ENCODE measurements around the gene NOCT.
A peak's percentile ranks its signal among the peaks of the same experiment; 100 is the strongest.

DNA sequence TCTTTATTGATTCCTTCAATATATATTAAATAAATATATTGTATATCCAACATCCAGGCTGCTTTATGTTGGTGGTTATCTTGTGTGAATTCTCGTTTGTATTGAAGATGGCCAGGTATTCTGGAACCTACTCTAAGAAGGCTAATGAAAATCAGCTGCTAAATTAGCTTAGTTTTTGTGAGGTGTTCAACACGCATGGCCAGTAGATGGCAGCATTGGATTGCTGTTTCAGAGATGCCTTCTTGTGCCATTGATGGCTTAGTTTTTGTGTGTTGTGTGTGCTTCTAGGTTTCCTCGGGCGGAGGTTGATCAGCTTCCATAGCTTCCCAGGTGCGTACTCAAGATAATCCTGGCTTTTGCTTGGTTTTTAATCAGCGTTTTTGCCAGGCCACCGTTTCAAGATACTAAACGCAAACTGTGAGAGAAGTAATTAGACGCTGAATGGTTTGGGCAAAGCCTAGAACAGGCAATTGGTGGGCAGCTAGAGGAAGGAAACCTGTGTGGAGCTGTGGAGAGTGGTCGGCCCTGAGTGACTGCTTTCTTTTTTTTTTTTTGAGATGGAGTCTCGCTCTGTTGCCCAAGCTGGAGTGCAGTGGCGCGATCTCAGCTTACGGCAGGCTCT is 15.1 kb downstream of the NOCT start:
- peak; percentile 45 to 90 (median 78) for TF ChIP-seq CTCF (IDR thresholded peaks at IDR 0.05 in 8 of 11, conservative IDR thresholded peaks at IDR 0.05 in 3 of 11)
- no peak for TF ChIP-seq POLR2A (IDR thresholded peaks at IDR 0.05)

Measured in spleen (tissue), 7 donors.